GM18511 (cell line): ENCODE measurements around the gene ATP6V1B1.

ENCODE experiments used
- ATAC-seq: cut with Tn5 transposase; IDR thresholded peaks from one replicate; pipeline ENCODE4 v1.9.1; 2021; ENCODE audit warnings: mild to moderate bottlenecking, moderate library complexity; ENCODE audit not compliant: unreplicated experiment

ATP6V1B1 gene

DNA sequence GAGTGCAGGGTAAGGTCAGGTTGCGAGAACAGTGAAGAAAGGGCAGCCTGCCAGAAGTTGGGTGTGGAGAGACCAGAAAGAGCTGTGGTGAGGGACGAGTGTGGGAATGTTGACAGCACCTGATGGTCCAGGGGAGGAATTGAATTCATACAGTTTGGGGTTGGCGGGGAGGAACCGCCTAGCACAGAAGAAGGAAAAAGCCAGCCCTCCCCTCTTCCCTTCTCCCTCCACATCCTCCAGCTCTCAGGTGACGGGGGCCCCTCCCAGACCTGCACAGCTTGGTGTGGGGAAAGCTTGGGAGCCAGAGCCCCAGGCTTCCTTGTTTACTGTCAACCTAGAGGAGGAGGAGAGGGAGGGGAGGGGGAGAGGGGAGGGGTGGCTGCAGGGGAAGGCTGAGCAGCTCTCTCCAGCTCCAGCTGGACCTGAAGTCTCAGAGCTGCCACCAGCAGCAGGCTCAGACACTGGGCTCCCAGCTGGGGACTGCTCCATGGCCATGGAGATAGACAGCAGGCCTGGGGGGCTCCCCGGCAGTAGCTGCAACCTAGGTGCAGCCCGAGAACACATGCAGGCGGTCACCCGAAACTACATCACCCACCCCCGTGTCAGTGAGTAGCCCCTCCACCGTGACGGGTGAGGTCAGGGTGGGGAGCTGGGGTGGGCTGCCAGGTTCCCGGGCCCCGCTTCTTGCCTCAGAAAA lies at the start of gene ATP6V1B1:
ATP6V1B1 (plus strand) TSS at position 433 of the 697 bp plus-strand sequence; CDS start at position 488, 55 bp downstream.
- no peak for ATAC-seq

DNA sequence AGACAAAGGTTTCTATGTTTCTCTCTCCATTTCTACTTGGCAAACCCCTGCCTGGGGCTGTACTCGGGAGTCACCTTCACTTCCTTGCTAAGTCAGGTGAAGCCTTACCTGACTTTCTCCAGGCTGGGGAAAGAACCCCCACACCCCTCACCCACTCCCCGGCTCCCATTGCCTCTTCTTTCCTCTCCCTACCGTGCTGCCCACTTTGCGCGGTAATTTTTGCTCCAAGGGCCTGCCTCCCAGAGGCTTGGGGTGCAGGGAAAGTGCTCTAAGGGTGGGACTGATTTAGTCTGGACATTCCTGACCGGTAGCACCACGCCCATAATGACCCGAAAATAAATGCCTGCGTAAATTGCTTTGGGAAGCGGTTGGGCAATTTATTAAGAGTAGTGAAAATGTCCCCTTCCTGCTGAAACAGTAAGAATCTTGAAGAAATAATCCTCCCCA lies 49.1 kb upstream of the ATP6V1B1 start:
- ATAC-seq = no peak

GRCh38 chr2:70887208-70887549 lies 48.5 kb upstream of the ATP6V1B1 start:
- no peak for ATAC-seq

GRCh38 chr2:70887550-70888246 lies 48.0 kb upstream of the ATP6V1B1 start:
- ATAC-seq = no peak

GRCh38 chr2:70888366-70888922 lies 47.3 kb upstream of the ATP6V1B1 start:
- no peak for ATAC-seq

DNA sequence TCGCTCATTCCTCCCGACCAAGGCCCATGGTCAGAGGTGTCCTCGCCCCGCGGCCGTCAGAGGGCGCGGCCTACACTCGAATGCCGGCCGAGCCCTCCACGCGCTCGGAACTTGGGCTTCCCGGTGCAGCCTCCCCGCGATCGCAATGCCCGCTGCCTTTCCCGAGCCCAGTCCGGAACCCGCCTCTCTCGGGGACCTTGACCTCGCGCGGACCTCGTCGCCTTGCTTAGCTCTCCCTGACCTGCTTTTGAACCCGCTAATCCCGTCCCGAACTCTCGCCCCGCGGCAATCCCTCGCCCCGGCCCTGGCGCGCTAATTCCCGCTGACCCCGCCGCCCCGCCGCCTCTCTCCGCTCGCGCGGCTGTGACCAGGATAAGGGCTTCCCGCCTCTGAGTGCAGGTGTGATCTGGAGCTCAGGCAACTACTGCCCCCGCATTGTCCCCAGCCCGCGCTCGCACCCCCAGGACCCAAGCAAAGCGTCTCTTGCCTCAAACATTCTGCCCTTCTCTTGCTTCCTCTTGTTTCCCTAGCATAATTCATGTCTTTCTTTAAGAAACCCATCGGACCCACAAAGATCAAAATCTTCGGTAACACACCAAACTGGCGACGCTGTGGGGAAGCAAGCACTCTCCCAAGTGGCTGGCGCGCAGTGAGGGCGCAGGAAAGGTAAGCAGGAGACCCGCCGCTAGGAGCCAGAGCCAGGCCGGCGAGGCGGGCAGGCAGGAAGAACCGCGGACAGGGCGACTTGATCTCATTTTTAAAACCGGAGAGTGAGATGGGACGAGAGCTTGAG lies 46.6 kb upstream of the ATP6V1B1 start:
- ATAC-seq = no peak

GRCh38 chr2:70889716-70890037 lies 46.0 kb upstream of the ATP6V1B1 start:
- ATAC-seq = no peak

DNA sequence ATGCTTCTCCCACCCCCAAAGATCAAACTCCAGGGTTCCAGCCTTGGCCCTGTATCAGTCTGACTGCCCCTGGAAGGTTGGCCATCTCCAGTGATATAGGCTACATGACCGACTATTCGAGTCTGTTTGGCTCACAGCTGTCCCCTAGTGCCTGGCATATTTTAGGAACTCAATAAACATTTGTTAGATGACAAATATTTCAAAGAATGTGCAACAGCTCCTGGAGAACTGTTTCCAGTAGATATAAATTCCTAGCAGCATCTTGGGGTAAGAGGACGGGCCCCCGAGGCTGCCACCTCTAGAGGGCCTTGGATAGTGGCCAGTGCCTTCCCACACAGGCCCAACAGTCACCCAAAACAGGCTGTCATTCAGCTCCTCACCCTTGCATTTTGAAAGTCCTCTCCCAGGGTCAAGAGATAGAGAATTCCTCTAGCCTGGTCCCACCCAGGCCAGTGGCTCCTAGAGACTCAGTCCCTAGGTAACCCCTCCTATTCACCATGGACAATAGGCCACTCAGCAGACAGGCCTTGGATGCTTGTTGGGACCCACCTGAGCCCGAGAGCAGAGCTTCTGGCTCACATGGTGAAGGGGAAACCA lies 45.1 kb upstream of the ATP6V1B1 start:
- no peak for ATAC-seq

GRCh38 chr2:70891572-70892357 lies 43.9 kb upstream of the ATP6V1B1 start:
- ATAC-seq = no peak

- no peak for ATAC-seq
These were observed 43.0 kb upstream of the ATP6V1B1 start for GRCh38 chr2:70892750-70893149.

GRCh38 chr2:70893186-70893585 lies 42.5 kb upstream of the ATP6V1B1 start:
- no peak for ATAC-seq

GRCh38 chr2:70894765-70895164 lies 40.9 kb upstream of the ATP6V1B1 start:
- no peak for ATAC-seq

- no peak for ATAC-seq
These were observed 40.5 kb upstream of the ATP6V1B1 start for GRCh38 chr2:70895249-70895648.

DNA sequence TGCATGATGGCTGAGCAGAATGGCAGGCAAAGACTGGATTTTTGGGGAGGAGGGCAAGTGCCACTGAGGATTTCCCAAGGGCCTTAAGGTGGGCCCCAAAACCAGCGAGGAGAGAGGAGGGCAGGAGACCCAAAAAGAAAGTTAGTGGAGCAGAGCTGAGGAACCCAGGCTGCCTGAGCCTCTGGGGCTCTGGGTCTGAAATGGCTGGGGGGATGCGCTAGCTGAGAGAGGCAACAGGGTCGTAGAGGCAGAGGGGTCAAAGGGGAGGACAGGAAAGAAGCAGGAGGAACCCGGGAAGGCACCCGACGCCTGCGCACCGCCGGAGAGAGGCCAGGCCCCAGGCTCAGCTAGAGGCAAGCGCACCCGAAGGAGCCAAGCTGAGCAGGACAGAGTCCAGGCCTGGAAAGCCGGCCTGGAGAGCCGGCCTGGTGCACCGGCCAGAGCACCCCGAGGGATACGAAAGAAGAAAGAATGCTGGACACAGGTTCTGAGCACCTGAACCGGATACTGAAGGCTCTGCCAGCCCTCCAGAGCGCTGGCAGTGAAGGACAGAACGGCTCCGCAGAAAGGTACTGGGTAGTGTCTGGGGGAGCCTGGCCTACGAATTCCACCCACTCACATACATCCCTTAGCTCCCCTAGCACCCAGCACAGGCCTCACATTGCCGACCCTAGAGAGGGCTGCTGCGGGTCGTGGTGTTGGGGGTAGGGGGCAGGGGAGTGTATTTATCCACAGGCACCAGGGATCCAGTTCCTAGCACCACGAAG lies 39.5 kb upstream of the ATP6V1B1 start:
- no peak for ATAC-seq

- ATAC-seq = no peak
These were observed 38.9 kb upstream of the ATP6V1B1 start for GRCh38 chr2:70896765-70897202.

- no peak for ATAC-seq
These were observed 38.3 kb upstream of the ATP6V1B1 start for GRCh38 chr2:70897203-70897976.

DNA sequence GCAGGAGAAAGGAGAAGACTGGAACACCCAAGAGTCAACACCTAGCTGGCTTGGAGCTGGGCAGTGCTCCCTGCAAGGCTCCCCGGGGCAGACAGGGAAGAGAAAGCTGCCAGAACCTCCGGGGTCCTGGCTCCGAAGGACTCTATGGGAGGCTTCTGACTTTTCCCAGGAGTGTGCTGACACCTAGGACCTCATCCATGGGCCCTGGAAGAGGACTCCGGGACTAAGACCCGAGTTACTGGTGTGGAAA lies 37.8 kb upstream of the ATP6V1B1 start:
- ATAC-seq = no peak

DNA sequence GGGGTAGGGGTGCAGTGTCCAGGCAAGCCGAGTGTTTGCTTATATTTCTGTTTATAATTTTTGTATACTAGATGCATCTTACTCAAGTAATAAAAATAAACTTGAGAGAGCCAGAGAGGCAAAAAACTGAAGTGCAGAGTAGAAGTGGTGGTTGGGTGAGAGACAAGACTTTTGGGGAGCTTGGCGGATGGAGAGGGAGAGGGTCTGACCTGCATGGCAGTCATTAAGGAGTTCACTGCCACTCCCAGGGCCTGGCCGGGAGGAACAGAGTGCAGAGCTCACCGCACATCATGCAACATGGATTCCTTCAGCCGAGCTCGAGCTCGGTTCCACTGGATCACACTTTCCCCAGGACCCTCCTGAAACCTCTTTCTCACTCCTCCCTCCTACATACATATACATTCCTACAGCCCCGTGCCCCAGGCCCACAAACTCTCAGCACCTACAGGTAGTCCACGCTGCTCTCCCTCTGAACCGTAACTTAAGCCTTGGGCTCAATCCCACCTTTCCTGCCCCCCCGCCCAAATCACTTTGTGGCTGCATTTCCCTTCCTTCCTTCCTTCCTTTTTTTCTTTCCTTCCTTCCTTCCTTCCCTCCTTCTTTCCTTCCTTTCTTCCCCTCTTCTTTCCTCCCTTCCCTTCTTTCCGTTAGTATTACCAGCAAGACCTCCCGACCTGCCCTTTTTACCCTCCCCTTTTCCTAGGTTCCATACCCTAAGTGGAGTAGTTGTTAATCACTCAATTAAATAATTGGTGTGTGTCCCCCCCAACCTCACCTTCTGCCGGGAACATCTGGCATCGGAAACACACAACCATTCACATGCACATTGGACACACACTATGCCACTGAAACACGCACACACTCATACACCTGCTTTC lies 37.1 kb upstream of the ATP6V1B1 start:
- ATAC-seq = no peak
